Measurements from ENCODE around the gene NFATC2IP.

DNA sequence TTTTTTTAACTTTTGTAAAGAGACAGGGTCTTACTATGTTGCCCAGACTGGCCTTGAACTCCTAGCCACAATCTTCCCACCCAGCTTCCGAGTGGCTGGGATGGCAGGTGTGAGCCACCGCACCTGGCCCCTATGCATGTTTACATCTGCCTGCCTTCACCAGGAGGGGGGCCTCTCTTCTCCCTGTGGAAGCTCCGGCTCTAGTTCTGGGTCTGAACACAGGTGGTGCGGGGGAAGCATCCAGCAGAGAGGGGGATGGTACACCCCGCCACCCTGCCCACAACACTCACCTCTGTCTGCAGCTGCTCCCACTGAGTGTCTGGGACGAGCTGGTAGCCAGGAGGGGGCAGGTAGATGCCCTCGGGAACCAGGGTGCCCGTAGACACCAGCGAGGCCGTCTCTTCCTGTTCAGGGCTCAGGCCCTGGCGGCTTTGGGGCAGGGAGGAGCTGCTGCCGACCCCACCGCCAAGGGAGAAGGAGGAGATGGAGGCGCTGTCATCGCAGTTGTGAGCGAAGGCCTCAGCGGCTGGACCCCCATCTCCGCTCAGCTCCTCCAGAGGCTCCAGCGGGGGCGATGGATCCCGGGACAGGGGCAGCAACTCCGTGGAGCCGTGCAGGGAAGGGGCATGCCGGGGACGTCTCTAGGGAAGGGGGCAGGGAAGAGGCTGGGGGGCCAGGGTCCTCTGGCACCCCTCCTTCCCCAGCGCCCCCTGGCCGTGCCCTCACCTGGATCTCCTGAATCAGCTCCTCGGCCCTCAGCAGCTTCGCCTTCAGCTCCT lies 36.6 kb upstream of the NFATC2IP start:
- TF ChIP-seq POLR2A (IDR thresholded peaks at IDR 0.05), result no peak
- TF ChIP-seq, protein P1, sequence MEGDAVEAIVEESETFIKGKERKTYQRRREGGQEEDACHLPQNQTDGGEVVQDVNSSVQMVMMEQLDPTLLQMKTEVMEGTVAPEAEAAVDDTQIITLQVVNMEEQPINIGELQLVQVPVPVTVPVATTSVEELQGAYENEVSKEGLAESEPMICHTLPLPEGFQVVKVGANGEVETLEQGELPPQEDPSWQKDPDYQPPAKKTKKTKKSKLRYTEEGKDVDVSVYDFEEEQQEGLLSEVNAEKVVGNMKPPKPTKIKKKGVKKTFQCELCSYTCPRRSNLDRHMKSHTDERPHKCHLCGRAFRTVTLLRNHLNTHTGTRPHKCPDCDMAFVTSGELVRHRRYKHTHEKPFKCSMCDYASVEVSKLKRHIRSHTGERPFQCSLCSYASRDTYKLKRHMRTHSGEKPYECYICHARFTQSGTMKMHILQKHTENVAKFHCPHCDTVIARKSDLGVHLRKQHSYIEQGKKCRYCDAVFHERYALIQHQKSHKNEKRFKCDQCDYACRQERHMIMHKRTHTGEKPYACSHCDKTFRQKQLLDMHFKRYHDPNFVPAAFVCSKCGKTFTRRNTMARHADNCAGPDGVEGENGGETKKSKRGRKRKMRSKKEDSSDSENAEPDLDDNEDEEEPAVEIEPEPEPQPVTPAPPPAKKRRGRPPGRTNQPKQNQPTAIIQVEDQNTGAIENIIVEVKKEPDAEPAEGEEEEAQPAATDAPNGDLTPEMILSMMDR (IDR thresholded peaks at IDR 0.05), result no peak

Measured in body of pancreas (tissue), 4 donors.